AG04449 (cell line): ENCODE measurements around the gene IPCEF1.

Experiments
- CTCF ChIA-PET: fragments of 350-600 bp; formaldehyde crosslinking; extraction: SDS; loops from one replicate; lab custom pipeline; 2021; ENCODE audit warnings: antibody characterized with exemption; lab: Yijun Ruan, JAX
- POLR2A ChIA-PET: fragments of 400-600, 350-600 bp; formaldehyde crosslinking; extraction: SDS; loops from one replicate; lab custom pipeline; 2020; ENCODE audit warnings: antibody characterized with exemption, inconsistent platforms; lab: Yijun Ruan, JAX
- DNase-seq: peaks from one replicate; pipeline ENCODE4 v3.0.0-alpha.2; 2010; ENCODE audit warnings: low read depth, low spot score
- H3K4me3 ChIP-seq: 2 replicates; pipeline ENCODE4 v1.5.1; 2011; ENCODE audit warnings: low read depth, mild to moderate bottlenecking, control low read depth, low read length
- CTCF ChIP-seq: IDR thresholded peaks from one replicate; pipeline ENCODE4 v1.5.1; 2011; ENCODE audit warnings: mild to moderate bottlenecking, moderate library complexity, low read length, control low read depth, inconsistent platforms; ENCODE audit not compliant: insufficient read depth; ENCODE audit errors: missing control alignments

Gene IPCEF1

GRCh38 chr6:154156135-154156896 lies 200.3 kb downstream of the IPCEF1 start:
- peak; percentile 80 for TF ChIP-seq CTCF
- CTCF ChIA-PET, result interaction anchor here (0.9 to 3.7 kb wide), 9 partner anchors 14 to 518 kb away, joined by 3 to 36 read pairs (median 5); no protein-coding TSS in a partner anchor
- H3K4me3 ChIP-seq, result no peak overlapping the region
- POLR2A ChIA-PET, result no interaction called here
- DNase-seq, result no peak

GRCh38 chr6:154154389-154154967 lies 202.1 kb downstream of the IPCEF1 start:
- CTCF ChIA-PET, result interaction anchor here (0.6 to 3.7 kb wide), 35 partner anchors 9 to 652 kb away, joined by 3 to 36 read pairs (median 4); partner anchors contain the start of gene CNKSR3
- POLR2A ChIA-PET, result no interaction called here
- TF ChIP-seq CTCF, result peak; percentile 51
- H3K4me3 ChIP-seq, result no peak overlapping the region
- DNase-seq, result peak; percentile 26

DNA sequence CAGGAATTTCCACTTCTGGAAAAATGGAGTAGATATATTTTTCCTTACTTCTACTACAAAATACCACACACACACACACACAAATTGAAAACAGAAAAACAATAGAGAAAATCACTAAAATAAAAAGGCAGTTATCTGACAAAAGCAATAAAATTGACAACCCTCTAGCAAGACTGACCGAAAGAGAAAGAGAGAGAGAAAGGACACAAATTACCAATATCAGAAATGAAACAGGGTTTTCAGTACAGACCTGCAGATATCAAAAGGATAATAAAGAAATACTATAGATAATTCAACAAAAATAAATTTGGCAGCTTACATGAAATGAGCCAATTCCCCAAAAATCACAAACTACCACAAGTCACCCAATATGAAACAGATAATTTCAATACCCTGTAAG lies 212.8 kb downstream of the IPCEF1 start:
- ChIA-PET CTCF (no interaction called here), POLR2A (no interaction called here)
- H3K4me3 ChIP-seq, result no peak overlapping the region
- no peak for DNase-seq
- no peak for TF ChIP-seq CTCF

DNA sequence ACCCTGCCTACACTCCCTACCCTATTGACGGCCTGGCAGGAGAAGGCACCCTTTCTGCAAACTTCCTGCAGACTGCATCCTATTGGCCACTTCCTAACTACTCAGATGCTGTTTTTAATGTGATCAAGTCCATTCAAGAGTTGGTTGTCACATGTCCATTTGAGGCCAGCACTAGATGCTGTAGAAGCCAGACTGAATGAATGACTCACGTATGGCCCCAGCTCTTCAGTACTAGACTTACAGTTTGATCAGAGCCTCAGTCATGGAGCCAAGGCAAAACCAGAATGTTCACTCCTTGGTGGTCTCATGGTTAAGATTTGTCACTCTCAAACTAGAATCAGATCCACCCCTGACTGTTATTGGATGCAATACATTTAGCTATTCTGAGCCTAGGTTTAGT lies 215.9 kb downstream of the IPCEF1 start:
- no peak for TF ChIP-seq CTCF
- ChIA-PET POLR2A (no interaction called here), CTCF (interaction anchor here (0.7 kb wide), 1 partner anchor 29 kb away, joined by 3 read pairs; no protein-coding TSS in a partner anchor)
- DNase-seq, result no peak
- no peak overlapping the region for H3K4me3 ChIP-seq

GRCh38 chr6:154139892-154140291 lies 216.7 kb downstream of the IPCEF1 start:
- no peak for DNase-seq
- ChIA-PET POLR2A (no interaction called here), CTCF (interaction anchor here (0.7 kb wide), 1 partner anchor 28 kb away, joined by 3 read pairs; no protein-coding TSS in a partner anchor)
- TF ChIP-seq CTCF, result no peak
- H3K4me3 ChIP-seq, result no peak overlapping the region

DNA sequence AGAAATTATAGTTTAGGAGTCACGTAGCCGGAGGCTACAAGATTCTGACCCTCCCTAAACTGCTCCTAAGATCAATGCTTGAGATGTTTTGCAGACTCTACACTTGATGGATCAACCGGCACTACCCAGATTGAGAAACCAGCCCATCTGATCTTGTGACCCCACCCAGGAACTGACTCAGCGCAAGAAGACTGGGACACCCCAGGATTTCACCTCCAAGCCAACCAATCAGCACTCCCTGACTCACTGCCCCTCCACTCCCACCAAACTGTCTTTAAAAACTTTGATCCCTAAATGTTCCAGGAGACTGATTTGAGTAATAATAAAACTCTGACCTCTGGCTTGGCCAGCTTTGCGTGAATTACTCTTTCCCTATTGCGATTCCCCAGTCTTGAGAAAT lies 217.8 kb downstream of the IPCEF1 start:
- no peak for DNase-seq
- ChIA-PET CTCF (no interaction called here), POLR2A (no interaction called here)
- no peak for TF ChIP-seq CTCF
- no peak overlapping the region for H3K4me3 ChIP-seq
